Measurements from ENCODE around the gene APC.
A peak's percentile ranks its signal among the peaks of the same experiment; 100 is the strongest.

APC gene

GRCh38 chr5:112709416-112709815 lies 28.3 kb upstream of the APC start:
- no peak overlapping the region for H3K4me3 ChIP-seq (ENCODE audit: low read depth, low read length)
- no peak overlapping the region for H3K27ac ChIP-seq (ENCODE audit: extremely low read depth, low read depth, low read length)
- no peak for TF ChIP-seq ZNF37A (tag by site-specific recombination; IDR thresholded peaks at IDR 0.05)
- no peak for TF ChIP-seq YY2 (tag by site-specific recombination; IDR thresholded peaks at IDR 0.05)
- peak; percentile 41 for TF ChIP-seq OSR2 (tag by site-specific recombination; IDR thresholded peaks at IDR 0.05)
- TF ChIP-seq BCL11B (tag by site-specific recombination; IDR thresholded peaks at IDR 0.05; ENCODE audit: low read depth), result no peak
- TF ChIP-seq ZBTB26 (tag by site-specific recombination; optimal IDR thresholded peaks at IDR 0.05), result no peak
- no peak for TF ChIP-seq ZNF211 (tag by site-specific recombination; IDR thresholded peaks at IDR 0.05; ENCODE audit: low read depth)
- TF ChIP-seq ZNF600 (tag by site-specific recombination; IDR thresholded peaks at IDR 0.05), result 0 out of 2 replicates have a peak, but pooled peaks have one; percentile 12
- TF ChIP-seq KLF1 (tag by site-specific recombination; IDR thresholded peaks at IDR 0.05), result 0 out of 2 replicates have a peak, but pooled peaks have one; percentile 28
- no peak for TF ChIP-seq ZNF561 (tag by site-specific recombination; IDR thresholded peaks at IDR 0.05; ENCODE audit: borderline replicate concordance)
- no peak for TF ChIP-seq ZNF174 (tag by site-specific recombination; IDR thresholded peaks at IDR 0.05)
- ChIA-PET POLR2A (interaction anchor here (1.0 kb wide), 1 partner anchor 11 kb away, joined by 3 read pairs; no protein-coding TSS in a partner anchor), CTCF (interaction anchor here (0.6 to 3.2 kb wide), 6 partner anchors 9 to 48 kb away, joined by 3 to 19 read pairs (median 4); no protein-coding TSS in a partner anchor)
- H3K36me3 ChIP-seq (ENCODE audit: control insufficient read depth in 2 of 2, insufficient read depth in 1 of 2, low read length in 2 of 2), result no peaks in the 10 kb centered on the region
- no peaks in the 10 kb centered on the region for H3K9me3 ChIP-seq (ENCODE audit: control insufficient read depth, insufficient read depth, low read depth, low read length)
- H3K4me1 ChIP-seq (ENCODE audit: control insufficient read depth, insufficient read depth, low read length), result peaks cover 4% of the 10 kb centered on the region; the same call in 1 of the 2 replicates

GRCh38 chr5:112710896-112711295 lies 26.8 kb upstream of the APC start:
- ChIA-PET POLR2A (no interaction called here), CTCF (interaction anchor here (0.9 kb wide), 1 partner anchor 17 kb away, joined by 4 read pairs; no protein-coding TSS in a partner anchor)
- Histone ChIP-seq H3K36me3 (ENCODE audit: control insufficient read depth in 2 of 2, insufficient read depth in 1 of 2, low read length in 2 of 2) (no peaks in the 10 kb centered on the region), H3K9me3 (ENCODE audit: control insufficient read depth, insufficient read depth, low read depth, low read length) (no peaks in the 10 kb centered on the region), H3K27ac (ENCODE audit: extremely low read depth, low read depth, low read length) (no peak overlapping the region), H3K4me1 (ENCODE audit: control insufficient read depth, insufficient read depth, low read length) (peaks cover 4% of the 10 kb centered on the region; the same call in 1 of the 2 replicates), H3K4me3 (ENCODE audit: low read depth, low read length) (no peak overlapping the region)
- TF ChIP-seq ZNF549 (tag by site-specific recombination; IDR thresholded peaks at IDR 0.05) (peak; percentile 99), GLIS1 (tag by site-specific recombination; IDR thresholded peaks at IDR 0.05) (peak; percentile 55), WT1 (tag by site-specific recombination; IDR thresholded peaks at IDR 0.05) (no peak), ZBTB1 (tag by site-specific recombination; IDR thresholded peaks at IDR 0.05) (no peak), ZIC2 (tag by site-specific recombination; IDR thresholded peaks at IDR 0.05) (peak; percentile 46)

GRCh38 chr5:112711436-112711835 lies 26.2 kb upstream of the APC start:
- Histone ChIP-seq H3K9me3 (ENCODE audit: control insufficient read depth, insufficient read depth, low read depth, low read length) (no peaks in the 10 kb centered on the region), H3K27ac (ENCODE audit: extremely low read depth, low read depth, low read length) (no peak overlapping the region), H3K36me3 (ENCODE audit: control insufficient read depth in 2 of 2, insufficient read depth in 1 of 2, low read length in 2 of 2) (no peaks in the 10 kb centered on the region), H3K4me3 (ENCODE audit: low read depth, low read length) (no peak overlapping the region), H3K4me1 (ENCODE audit: control insufficient read depth, insufficient read depth, low read length) (peaks cover 4% of the 10 kb centered on the region; the same call in 1 of the 2 replicates)
- ChIA-PET POLR2A (no interaction called here), CTCF (interaction anchor here (1.0 kb wide), 1 partner anchor 161 kb away, joined by 5 read pairs; no protein-coding TSS in a partner anchor)
- TF ChIP-seq MZF1 (tag by site-specific recombination; IDR thresholded peaks at IDR 0.05; ENCODE audit: borderline replicate concordance) (no peak), ZNF624 (tag by site-specific recombination; IDR thresholded peaks at IDR 0.05) (no peak), ZSCAN23 (tag by site-specific recombination; IDR thresholded peaks at IDR 0.05) (no peak), ZNF138 (tag by site-specific recombination; IDR thresholded peaks at IDR 0.05; ENCODE audit: borderline replicate concordance) (no peak), ZNF248 (tag by site-specific recombination; IDR thresholded peaks at IDR 0.05) (no peak), ZNF513 (tag by site-specific recombination; IDR thresholded peaks at IDR 0.05) (no peak), MEIS1 (CRISPR knock-in tag; IDR thresholded peaks at IDR 0.05; ENCODE audit: borderline replicate concordance) (no peak)
